IPS DF 4.7 (cell line): Measurements from ENCODE around the gene NCKAP5.
"Not testable (repeated sequence)": the region's sequence is repeated elsewhere in the genome, so short reads cannot be mapped to it uniquely, and the experiment has no call there.

Source experiments
- DNase-seq: peaks from one replicate; pipeline ENCODE4 v3.0.0-alpha.2; 2013; ENCODE audit warnings: low spot score; ENCODE audit errors: extremely low read depth

The NCKAP5 gene

DNA sequence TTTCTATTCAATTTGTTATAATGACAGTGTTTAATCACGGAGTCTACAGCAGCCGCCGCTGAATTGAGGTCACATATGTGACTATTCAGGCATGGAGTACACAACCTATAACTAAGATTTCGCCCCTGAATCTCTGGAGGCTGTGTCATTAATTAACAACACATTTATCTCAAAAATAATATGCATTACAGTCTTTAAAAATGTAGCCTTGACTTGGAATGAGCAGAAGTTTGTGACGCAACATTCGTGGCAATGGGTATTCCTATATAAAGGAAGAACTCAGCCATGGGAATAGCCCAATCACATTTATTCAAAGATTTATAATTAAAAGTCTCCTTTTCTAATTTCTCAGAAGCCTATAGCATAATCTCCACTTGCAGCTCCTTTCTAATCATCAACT lies 837.7 kb downstream of the NCKAP5 start:
- DNase-seq, result no peak

DNA sequence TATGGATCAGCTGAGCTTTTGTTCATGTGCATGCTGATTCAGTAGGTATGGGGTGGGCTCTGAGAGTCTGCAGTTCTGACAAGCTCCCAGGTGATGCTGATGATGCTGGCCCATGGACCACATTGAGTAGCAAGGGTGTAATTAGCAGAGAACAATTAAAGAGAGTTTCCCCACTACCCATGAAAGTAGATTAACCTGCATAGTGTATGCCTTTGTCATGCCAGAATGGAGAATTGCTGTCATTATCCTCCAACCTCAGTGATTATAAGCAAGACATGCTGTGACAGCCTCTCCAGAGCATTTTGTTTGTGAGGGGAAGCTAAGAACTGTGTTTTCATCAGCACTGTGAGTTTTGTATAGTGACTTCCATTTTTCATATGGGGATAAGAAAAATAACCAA lies 838.7 kb downstream of the NCKAP5 start:
- no peak for DNase-seq

DNA sequence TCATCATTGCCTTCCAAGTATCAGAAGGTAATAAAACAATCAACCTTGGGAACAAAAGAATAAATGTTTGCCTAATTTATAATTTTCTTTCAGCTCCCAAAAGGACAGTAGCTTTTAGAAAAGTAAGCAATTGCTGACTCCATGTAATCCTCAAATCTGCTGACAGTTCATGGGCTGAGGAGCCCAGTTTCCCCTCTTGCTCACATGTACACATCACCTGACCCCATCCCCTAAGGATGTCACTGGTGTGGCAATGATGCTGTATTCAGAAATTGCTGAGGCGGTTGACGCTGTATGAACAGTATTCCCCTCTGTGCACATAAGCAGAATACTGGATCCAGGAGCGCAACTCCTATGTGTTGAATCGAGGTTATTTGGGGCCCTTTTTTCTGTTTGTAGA lies 842.1 kb downstream of the NCKAP5 start:
- no peak for DNase-seq

DNA sequence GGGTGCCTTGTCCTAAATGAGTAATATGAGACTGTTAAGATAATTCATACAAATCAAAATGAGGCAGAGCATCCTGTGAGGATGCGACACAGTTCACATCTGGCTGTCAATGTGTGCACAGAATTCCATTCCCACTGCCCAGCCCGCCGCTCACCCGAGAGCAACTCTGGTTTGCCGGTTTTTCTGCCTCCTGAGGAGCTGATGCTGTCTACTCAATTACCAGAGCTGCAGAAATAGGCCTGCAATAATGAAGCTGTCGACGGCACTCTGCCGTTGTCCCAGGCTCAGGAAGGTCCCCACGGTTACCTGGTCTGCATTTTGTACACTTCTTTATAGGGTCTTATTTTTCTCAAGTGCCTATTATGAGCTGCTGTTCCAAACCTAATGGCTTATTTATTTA lies 842.5 kb downstream of the NCKAP5 start:
- no peak for DNase-seq

DNA sequence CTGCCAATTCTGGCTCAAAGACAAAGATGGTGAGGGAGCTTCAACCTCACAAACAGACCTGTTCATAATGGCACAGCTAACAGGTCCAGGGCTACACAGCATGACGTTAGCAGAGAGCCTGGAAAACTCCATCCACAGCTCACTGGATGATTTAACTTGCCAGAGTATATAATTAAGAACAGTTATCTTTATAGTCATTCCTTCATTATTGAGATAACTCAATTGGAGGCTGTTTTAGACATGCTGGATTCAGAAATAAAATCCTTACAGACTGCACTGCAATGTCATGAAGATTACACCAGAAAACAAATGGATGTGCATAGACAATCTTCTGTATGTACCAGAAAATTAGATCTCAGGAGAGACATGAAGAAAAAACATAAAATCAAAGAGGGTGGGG lies 843.1 kb downstream of the NCKAP5 start:
- DNase-seq, result no peak

DNA sequence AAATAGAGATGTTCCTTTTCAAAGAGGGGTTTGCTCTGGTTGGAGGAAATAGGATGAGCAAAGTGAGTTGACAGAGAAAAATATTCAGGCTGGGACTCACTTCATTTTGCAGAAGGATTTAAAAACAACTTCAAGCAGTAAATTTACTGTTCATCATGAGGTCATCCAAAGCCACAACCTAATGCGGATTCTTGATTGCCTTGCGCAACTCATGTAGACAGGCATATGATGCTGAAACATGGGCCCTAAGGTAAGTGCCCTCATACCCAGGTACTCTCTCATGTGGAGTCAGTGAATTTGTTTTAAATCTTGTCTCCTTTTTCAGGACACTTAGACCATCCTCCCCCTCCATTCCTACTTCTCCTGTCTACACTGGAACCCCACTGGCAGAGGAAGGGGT lies 846.3 kb downstream of the NCKAP5 start:
- no peak for DNase-seq

DNA sequence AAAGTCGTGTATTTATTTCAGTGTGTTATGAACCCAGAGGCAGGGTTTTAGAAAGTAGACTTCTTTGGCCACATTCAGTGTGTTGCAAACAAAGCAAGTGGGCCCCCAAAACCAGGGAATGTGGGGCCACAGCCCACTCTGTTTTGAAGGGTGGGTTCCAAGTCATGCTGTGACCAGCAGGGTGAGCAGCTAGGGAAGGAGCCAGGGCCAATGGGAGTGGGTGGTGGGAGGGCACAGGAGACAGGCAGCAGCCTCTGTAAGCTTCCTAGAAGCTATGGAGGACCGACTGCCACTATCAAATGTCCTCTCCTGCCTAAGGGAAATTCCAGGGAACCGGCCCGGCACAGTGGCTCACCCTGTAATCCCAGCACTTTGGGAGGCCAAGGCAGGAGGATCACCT lies 847.9 kb downstream of the NCKAP5 start:
- no peak for DNase-seq

DNA sequence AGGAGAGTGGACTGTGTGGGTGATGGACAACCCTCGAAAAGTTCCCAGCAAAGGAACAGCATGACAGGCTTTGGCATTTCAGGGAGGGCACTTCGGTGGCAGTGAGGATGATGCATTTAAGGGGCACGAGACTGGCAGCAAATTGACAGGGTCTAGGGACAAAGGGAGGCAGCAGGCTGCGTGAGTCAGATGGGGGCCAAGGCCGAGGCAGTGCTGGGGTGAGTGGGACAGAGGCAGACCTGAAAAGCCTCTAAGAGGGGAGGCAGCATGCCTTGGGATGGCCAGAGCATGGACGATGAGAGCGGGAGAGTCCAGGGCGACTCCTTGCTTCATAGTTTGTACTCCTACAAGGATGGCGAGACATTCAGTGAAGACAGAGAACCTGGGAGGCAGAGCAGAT lies 848.8 kb downstream of the NCKAP5 start:
- no peak for DNase-seq

DNA sequence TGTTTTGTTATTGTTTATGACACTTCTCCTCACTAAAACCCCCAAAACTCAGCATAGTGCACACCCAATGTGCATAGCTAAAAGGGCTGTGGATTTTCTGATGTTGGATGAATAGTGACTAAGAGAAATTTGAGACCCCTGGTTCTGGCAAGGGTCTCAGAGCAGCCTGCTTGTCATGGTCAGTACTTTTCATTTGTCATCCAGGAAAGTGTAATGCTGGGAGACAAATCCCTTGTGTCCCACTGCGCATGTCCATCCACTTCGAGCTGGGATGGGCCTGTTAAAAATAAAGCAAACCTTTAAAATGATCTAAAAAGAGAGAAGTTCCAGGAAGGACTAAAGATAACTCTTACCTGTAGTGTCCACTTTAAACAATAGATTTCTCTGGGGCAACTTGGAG lies 851.3 kb downstream of the NCKAP5 start:
- DNase-seq, result no peak

DNA sequence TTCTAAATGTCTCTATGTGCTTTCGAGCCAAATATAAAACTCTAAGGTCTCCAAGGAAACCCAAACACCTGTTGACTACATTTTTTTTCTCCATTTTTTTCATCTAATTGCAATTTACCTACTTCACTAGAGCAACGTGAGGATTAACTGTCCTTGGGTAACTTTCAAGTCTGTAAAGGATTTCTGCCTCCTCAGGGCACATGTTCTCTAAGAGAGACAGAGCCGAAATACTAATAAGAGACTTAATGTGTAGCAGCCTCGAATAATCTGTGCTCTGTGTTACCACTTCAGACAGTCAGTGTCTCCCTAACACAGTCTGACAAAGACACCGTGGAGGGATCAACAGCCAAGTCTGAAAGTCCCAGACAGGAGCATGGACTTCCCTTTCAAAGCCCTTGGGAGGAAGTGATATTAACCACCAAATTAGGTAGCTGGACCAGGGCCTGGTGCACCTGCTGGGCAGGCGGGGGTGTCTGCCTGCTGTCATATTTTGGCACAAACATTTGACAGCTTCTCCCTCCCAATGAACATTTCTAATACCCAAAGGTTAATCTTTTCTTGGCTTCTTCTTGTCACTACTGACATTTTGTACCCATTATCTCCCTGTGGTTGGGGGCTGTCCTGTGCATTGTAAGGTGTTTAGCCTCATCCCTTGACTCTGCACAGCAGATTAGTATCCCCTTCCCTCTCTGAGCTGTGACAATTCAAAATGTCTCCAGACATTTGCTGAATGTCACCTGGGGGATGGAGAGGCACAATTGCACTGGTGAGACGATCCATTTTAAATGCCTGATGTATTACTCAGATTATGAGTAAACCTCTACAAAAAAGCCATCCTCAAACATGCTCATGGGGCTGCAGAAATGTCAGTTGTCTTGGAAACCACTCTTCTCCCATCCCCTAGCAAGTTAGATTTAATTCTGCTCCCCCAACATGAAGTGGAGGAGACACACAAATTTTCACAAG lies 852.6 kb downstream of the NCKAP5 start:
- DNase-seq, result no peak

DNA sequence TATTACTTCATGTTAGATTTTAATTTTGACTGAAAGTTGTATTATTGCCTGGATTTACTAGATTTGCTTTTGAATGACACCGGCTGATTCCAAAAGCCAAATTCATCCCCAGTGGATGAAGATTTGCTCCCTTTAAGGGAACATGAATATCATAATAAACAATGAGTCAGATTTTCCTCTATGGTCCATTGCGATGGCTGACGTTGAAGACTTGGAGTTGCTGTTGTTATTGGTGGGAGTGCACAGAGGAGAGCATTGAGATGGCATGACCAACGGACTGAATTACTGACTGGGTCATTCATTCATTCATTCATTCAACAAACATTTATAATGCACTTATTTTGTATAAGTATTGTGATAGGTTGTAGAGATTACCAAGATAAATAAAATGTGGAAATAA lies 864.9 kb downstream of the NCKAP5 start:
- DNase-seq, result no peak

DNA sequence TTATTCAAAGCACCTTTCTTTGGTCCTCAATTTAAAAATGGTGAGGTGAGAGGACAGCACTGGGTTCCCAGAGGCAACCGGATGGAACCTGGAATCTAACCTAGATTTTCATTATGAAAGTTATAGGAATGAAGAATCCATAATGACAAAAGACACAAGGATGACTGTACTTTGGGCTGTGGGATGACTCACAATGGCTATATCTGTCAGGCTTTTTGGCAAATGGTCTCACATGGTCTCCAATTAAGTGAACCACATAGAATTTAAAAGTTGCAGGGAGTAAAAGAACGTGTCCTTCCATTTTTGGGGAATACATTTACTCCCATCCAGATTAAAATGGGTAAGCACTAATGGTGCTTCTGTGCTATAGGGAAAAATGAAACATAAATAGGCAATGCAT lies 866.5 kb downstream of the NCKAP5 start:
- no peak for DNase-seq

DNA sequence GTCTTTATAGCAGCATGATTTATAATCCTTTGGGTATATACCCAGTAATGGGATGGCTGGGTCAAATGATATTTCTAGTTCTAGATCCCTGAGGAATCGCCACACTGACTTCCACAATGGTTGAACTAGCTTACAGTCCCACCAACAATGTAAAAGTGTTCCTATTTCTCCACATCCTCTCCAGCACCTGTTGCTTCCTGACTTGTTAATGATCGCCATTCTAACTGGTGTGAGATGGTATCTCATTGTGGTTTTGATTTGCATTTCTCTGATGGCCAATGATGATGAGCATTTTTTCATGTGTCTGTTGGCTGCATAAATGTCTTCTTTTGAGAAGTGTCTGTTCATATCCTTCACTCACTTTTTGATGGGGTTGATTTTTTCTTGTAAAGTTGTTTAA lies 868.5 kb downstream of the NCKAP5 start:
- not testable (repeated sequence) for DNase-seq

DNA sequence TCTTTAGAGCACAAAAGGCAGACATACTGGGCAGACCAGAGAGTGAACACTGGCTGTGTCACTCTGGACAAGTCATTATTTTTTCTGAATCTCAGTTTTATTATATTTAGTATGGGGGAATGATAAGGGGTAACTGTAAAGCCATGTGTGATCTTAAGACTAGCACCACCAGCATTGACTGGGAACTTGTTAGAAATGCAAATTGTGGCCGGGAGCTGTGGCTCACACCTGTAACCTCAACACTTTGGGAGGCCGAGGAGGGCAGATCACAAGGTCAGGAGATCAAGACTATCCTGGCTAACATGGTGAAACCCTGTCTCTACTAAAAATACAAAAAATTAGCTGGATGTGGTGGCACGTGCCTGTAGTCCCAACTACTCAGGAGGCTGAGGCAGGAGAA lies 869.9 kb downstream of the NCKAP5 start:
- DNase-seq, result not testable (repeated sequence)

DNA sequence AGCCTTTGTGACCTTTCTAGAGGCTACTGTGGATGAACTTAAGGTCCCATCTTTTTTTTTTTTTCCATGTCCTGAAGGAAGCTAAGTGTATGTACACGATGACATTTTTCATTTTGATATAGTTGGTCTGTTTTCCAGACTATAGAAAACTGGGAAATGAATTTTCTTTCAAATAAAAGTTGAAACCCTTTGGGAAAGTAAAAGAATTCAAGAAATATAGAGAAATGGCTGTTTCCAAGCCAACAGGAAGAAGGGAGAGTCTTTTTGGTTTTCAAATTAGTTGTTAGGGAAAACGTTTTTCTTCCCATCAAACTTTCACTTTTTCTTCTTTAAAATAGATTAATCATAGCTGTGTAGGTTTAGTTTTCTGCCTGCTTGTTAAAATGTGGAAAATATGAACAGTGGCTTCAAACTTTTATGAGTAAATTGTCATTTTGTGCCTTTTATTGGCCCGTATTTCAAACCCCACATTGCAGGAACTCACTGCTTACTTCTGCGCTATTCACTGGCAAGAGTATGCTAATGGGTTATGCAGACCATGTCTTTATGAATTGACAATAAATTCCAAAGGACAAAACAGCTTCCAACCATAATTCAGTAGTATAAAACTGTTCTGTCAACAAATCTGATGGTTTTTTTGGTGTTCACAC lies 870.6 kb downstream of the NCKAP5 start:
- no peak for DNase-seq

DNA sequence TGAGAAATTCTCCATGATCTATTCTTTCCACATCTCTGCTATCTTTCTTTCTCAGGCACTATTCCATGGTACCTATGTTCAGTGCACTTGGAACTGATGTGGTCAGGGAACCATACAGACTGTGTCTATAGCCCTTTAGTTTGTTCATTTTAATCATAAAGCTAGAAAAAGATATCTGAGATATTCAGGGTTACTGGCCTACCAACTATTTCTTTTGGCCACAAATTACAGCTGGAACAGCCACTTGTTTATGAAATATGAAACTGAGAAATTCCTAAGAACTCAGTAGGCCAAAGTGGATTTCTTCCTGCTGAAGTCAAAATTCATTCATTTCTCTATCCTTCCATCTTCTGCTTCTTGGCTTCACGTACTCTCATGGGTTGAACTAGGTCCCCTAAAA lies 875.4 kb downstream of the NCKAP5 start:
- no peak for DNase-seq

DNA sequence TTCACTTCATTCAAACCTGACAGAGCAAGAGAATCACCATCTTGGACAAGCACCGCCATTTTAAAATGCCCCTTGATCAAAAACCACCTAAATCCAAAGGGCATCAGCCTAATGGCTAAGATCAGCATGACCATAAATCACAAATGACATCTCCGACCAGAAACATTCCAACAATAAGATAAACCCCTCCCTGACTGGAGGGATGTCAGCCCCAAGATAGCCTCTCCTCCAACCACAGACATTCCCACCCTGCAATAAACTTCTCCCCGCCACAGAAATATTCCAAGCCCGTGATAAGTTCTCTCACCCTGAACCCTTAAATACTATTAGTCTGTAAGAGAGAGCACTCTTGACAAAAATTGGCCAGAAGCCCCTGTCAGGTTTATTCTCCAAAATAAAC lies 876.7 kb downstream of the NCKAP5 start:
- DNase-seq, result no peak

DNA sequence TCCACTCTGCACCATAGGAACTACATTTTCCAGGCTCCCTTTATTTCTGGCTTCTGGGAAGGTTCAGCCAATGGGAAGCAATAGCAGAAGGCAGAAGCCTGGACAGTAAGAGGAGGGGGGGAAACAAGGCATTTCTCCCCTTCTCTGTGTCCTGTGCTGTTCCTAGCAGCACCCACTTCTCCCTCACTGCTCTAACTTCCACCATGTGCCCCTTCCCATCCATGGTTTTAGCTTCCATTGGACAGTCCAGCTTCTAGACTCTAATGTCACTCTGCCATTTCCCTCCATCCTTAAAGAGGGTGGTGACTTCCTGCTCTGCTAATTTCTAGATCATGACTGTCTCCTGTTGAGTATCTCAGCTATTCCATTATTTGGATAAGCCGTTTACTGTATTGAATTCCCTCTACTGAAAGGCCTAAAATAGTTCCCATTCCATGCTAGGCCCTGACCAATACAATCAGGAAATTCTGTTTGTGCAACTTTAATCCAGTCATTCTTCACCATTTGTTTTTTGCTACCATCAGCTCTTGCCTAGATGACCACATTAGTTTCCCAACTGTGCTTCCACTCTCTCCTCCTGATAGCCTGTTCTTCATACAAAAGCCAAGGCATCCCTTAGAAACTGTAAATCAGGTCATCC lies 877.5 kb downstream of the NCKAP5 start:
- DNase-seq, result no peak

DNA sequence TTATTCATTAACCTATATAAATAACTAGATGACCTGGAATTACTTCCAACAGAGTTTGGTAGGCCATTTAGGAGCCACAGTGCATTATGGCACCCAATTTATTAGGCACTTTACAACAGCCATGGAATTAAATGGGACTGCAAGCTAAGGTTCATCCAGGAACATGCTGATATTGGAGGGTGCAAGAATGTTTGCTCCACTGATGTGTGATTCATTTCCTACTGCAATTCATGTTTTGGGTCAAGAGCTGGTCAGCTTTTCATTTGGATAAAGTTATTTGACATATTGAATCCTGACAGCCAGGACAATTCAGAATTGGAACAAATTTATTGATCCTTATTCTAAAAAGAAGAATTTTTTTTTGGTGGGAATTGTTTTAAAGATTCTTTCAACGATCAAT lies 886.5 kb downstream of the NCKAP5 start:
- DNase-seq, result no peak

DNA sequence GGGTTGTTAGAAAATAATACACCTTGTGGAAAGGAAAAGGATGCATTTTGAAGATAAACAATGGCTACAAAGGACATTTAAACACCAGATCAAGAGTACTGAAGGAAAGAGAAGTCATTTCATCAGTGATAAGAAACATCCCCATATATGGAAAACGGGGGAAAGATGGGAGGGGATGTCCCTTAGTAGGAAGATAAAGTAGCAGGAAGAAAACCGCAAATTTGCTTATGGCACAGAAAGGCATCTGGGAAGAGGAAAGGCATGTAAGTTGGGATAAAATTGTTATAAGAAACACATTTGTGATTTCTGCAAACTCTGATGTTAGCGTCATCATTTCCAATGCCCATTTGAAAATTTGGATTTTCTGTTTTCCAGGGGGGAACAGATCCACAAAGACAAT lies 887.7 kb downstream of the NCKAP5 start:
- DNase-seq, result no peak

DNA sequence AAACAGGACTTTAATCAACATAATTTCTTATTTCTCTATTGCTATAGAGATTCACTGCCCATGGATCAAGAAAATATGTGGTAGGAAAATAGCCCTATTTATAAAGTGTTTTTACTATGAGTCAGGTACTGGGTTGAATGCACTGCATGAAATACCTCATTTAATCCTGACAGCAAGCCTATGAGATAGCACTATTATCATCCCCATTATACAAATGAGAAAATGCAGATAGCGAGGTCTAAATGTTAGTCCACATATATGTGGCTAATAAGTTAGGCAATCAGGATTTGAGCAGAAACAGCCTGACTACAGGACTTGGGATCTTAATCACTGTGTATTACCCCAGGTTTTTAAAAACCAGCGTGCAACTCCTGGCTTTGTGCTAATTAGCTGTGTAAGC lies 889.8 kb downstream of the NCKAP5 start:
- DNase-seq, result no peak

DNA sequence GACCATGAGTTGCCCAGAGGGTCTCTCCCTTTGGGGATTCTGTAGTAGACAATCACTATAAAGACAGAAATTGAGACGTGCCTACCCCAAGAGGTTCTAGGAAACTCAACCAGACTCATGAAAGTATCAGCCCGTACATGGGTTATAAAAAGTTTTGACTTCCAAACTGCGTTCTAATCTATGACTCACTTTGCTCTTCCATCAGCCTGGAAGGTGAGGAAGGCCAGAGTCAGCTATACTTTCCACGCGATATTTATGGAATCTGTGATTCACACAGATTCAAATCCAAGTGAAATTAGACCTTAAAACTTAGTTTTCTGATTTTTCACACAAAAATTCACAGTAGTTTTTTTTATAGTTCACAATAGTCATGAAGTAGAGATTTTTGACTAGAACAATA lies 890.6 kb downstream of the NCKAP5 start:
- DNase-seq, result no peak
